Medulla oblongata (tissue), 1 donor: ENCODE data around the gene ARMC7.
"Not testable (repeated sequence)": the region's sequence is repeated elsewhere in the genome, so short reads cannot be mapped to it uniquely, and the experiment has no call there.

Experiments
- DNase-seq: peaks from one replicate; pipeline ENCODE4 v3.0.0-alpha.2; 2015; ENCODE audit errors: extremely low spot score

ARMC7 gene

DNA sequence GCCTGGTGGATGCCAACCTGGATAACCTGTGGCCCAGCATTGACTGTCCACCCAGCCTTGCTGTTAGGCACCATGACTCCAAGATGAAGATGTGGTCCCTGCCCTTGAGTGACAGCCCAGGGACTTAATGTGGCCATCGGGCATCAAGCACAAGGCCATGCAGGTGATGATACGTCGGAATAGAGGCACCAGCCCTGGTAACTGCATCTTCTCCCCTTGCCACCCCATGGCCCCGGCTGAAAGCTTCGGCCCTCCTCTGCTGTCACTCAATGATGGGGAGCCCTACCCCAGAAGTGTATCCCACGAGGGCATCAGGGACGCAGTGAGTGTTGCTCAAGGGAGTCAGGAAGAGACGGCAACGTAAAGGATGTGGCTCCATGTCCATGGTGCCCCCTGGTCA is 19.8 kb downstream of the ARMC7 start:
- DNase-seq: no peak

- no peak for DNase-seq
Observed at GRCh38 chr17:75130059-75130631, 20.4 kb downstream of the ARMC7 start.

- peak; percentile 57 for DNase-seq
Observed at GRCh38 chr17:75130632-75131277, 21.0 kb downstream of the ARMC7 start.

DNA sequence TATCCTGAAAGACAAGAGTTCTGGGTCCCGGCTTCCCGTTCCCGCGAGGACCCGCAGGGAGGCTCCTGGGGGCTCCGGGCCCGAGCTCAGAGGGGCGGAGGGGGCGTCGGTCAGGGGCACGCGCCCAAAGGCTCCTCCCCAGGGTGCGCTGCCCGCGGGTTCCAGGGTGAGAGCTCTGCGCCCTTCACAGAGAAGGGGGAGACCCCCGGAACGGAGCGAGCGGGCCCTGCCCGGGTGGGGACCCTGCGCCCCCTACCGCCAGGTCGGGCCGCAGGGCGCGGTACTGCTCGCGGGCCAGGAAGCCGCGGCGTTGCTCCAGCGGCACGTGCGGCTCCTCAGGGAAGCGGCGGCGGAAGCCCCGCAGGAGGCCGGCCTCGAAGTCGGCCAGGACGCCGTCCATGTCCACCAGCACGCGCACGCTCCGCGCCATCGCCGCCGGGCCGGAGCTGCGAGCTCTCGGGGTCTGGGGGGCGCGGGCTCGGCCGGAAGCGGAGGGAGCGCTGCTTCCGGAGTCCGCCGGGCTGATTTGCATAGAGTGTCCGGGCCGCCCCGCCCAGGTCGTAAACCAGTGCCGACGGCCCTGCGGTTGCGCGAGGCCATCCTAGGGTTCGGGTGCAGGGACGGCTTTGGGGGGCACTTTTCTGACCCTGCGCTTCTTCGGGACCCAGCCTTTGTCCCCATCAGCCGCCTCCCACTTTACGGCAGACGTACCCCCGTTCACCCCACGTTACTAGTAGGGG is 21.7 kb downstream of the ARMC7 start, which contains the start of gene NT5C:
NT5C (minus strand) TSS at position 465 of the 740 bp plus-strand sequence; CDS start at position 430, 35 bp downstream.
- DNase-seq: peak; percentile 63

GRCh38 chr17:75132018-75133000 is 22.5 kb downstream of the ARMC7 start:
- DNase-seq: not testable (repeated sequence)

- no peak for DNase-seq
Observed at GRCh38 chr17:75133001-75133400, 23.2 kb downstream of the ARMC7 start.

DNA sequence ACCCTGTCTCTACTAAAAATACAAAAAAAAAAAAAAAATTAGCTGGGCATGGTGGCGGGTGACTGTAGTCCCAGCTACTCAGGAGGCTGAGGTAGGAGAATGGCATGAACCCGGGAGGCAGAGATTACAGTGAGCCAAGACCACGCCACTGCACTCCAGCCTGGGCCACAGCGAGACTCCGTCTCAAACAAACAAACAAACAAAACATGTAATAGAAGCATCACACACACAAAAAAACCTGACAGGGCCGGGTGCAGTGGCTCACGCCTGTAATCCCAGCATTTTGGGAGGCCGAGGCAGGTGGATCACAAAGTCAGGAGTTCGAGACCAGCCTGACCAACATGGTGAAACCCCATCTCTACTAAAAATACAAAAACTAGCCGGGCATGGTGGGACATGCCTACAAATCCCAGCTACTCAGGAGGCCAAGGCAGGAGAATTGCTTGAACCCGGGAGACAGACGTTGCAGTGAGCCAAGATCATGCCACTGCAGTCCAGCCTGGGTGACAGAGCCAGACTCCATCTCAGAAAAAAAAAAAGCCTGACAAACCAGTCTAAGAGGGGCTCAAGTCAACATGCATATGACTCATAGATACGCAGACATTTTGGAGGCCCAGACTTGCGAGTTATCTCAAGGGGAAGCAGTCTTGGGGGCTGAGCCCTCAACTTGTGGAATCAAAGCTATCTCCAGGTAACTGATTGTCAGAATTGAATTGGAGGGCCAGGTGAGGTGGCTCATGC is 24.0 kb downstream of the ARMC7 start:
- not testable (repeated sequence) for DNase-seq

- no peak for DNase-seq
Observed at GRCh38 chr17:75135452-75135851, 25.7 kb downstream of the ARMC7 start.

DNA sequence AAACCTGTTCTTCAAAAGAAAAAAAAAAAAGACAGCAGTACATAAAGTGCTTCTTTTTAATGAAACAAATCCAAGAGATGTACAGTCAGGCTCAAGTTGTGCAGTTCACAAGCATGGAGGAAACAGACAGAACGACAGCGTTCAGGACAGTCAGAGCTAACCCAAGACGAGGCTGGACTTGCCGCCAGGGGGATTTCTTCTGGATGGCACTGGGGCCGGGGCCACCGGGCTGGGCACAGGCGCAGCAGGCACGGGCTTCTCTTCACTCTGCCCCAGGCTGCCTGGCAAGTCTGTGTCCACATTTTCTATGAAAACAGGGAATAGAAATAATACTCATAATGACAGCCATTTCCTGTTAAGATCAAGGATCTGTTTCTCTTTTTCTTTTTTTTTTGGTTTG is 26.2 kb downstream of the ARMC7 start:
- no peak for DNase-seq

GRCh38 chr17:75137762-75138161 is 28.0 kb downstream of the ARMC7 start:
- not testable (repeated sequence) for DNase-seq

- DNase-seq: no peak
Observed at GRCh38 chr17:75138519-75138918, 28.8 kb downstream of the ARMC7 start.

DNA sequence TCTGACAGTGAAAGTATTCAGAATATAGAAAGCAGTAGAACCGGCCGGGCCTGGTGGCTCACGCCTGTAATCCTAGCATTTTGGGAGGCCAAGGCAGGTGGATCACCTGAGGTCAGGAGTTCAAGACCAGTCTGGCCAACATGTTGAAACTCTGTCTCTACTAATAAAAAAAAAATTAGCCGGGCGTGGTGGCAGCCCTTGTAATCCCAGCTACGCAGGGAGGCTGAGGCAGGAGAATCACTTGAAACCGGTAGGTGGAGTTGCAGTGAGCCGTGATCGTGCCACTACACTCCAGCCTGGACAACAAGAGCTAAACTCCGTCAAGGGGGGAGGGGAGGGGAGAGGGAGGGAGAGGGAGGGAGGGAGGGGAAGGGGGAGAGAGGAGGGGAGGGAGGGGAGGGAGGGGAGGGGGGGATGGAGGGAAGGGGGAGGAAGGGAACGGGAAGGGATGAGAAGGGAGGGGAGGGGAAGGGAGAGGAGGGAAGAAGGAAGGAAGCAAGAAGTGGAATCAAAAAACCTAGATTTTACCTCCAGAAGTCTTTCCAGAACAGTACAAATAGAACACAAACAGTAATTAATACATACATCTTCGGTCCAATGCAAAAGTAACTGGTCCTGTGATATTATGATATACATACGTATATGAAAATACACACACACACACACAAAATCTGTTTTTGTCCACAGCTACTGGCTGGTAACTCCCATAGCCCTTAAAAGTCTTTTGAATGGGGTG is 32.6 kb downstream of the ARMC7 start:
- no peak for DNase-seq

DNA sequence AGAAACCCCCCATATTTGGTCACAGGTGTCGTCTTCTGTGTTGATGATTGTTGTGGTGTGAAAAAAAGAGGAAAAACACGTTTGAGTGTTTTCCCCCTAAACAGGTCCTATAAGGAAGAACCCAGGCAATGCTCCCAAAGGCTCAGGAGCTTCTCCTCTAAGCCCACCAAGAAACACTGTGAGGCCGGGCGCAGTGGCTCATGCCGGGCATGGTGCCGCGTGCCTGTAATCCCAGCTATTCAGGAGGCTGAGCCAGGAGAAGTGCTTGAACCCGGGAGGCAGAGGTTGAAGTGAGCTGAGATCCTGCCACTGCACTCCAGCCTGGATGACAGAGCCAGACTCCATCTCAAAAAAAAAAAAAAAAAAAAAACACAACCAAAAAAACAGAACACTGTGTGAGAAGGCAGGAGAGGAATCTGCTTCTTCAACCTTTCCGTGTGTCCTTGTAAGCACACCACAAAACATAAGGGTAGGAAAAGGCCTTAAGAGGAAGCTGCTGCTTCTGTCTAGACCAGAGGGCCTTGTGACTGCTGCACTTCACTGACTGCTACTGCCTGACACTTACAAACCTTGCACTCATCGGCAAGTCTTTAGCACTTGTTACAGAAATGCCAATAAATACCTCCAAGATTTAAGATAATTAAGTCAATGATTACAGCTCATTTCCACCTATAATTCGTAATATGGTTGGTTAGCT is 35.2 kb downstream of the ARMC7 start:
- peak; percentile 66 for DNase-seq

DNA sequence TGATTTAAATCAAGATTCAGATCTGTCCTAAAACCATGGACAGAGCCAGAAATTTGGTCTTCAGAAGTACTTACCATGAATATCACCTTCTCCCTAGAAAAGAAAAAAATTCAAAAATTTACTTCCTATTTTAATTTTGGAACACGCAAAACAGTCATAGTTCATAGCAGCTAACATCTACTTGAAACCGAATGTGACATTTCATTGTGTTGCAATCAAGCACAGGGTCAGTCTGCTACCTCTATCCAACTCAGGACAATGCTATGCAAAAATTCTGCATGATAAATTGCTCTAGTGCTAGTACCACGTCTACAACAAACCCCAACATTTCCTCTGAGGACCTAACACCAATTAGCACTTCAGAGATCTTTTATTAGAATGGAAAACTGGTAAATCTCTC is 36.8 kb downstream of the ARMC7 start:
- DNase-seq: no peak

DNA sequence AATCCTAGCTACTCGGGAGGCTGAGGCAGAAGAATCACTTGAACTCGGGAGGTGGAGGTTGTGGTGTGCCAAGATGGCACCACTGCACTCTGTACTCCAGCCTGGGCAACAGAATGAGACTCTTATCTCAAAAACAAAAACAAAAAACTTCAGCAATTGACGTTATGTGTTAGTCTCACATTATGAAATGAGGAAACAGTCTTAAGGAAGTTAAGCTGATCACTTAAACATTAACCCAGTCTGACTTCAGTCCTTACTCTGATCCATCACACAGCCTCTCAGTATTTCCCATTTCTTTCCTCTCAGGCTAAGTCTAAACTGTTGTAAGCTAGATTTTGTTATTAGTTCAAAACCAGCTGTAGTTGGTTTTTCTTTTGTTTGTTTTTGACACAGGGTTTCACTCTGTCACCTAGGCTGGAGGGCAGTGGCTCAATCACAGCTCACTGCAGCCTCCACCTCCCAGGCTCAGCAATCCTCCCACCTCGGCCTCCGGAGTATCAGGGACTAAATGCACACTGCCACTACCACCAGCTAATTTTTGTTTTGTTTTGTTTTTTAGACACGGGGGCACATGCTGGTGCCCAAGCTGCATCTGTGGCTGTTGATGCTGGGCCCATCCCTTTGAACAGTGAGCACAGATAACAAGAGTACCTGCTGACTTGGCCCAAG is 38.2 kb downstream of the ARMC7 start:
- no peak for DNase-seq

DNA sequence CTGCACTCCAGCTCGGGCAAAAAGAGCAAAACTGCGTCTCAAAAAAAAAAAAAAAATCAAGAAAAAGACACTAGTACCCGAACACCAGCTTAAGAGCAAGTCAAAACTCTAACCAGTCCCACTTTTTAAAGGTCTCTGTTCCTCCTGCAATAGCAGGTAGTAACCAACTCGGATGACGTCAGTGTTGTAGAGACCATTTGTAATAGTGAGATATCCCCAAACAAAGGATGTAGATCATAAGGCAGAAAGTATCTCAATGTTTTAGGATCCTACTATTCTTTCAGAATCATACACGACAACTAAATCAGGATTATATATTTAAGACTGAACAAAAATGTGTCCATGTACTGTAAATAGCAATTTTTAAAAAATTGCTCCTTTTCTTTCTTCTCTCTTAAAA is 42.2 kb downstream of the ARMC7 start:
- DNase-seq: no peak

- DNase-seq: no peak
Observed at GRCh38 chr17:75152523-75152921, 42.8 kb downstream of the ARMC7 start.

DNA sequence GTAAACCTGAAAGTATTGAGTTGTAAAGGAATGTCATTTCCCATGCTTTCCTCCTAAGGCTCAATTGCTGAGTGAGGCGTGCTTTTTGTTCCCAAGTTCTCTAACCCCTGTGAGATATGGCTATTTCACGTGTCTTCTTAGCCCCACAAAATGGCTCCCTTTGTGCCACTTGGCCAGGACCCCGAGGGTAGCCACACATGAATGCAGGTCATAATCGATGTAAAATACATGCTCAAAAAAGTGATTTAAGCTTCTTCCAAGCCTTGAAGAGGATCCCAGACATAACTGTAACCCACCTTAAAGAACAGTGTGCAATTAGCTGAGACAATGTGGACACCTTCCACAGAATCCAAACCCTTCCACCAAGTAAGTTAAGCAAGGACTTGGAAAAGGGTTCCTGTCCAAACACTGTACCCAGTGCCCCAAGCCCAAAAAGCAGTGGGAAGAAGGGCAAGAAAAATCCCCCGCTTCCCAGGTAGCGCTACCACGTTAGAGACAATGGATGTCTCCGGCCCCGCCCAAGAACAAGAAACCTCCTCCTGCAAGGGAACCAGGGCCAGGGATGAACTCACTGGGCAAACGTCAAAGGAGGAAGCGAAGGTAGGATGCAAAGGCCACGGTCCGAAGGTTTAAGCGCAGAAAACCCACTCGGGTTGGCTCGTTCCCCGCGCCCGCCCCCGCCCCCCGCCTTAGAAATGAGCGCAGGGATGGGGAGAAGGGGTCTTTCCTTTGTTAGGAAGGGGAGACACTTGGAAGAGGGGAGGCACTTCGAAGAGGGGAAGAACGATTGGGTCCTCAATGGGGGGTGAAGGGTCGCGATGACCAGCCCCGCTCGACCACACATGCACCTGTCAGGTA is 43.4 kb downstream of the ARMC7 start:
- DNase-seq: no peak
